ENCODE results near the gene AFF1. TPM values are rescaled to one million over a fixed set of nuclear protein-coding genes. Genes with fewer than 3 reads are reported as not detected.

Gene AFF1
- total and polyA plus RNA-seq, 7 donors: 7.2 to 100 (median 61.7) TPM

DNA sequence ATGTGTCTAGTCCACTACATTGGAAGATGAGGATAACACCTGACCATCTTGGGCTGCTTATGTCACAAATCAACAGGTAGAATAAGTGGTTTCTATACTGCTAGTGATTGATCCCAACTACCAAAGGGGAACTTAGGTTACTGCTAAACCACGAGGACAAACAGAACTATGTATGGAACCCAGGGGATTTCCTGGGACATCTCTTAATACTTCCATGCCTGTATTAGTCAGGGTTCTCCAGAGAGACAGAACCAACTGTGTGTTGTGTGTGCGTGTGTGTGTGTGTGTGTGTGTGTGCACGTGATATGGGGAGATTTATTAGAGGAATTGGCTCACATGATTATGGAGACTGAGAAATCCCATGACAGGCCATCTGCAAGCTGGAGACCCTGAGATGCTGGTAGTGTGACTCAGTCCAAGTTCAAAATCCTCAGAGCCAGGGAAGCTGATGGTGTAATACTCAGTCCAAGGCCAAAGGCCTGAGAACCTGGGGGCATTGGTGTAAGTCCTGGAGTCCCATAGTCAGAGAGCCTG, 16.2 kb upstream of the AFF1 start:
- H3K9me3 ChIP-seq: no peaks in the 10 kb centered on the region
- no peak overlapping the region for H3K27ac ChIP-seq
- intact Hi-C loops (cut with DNase I): no loop called here
- no peak for TF ChIP-seq POLR2AphosphoS5 (IDR thresholded peaks at IDR 0.05)
- TF ChIP-seq, protein P1, sequence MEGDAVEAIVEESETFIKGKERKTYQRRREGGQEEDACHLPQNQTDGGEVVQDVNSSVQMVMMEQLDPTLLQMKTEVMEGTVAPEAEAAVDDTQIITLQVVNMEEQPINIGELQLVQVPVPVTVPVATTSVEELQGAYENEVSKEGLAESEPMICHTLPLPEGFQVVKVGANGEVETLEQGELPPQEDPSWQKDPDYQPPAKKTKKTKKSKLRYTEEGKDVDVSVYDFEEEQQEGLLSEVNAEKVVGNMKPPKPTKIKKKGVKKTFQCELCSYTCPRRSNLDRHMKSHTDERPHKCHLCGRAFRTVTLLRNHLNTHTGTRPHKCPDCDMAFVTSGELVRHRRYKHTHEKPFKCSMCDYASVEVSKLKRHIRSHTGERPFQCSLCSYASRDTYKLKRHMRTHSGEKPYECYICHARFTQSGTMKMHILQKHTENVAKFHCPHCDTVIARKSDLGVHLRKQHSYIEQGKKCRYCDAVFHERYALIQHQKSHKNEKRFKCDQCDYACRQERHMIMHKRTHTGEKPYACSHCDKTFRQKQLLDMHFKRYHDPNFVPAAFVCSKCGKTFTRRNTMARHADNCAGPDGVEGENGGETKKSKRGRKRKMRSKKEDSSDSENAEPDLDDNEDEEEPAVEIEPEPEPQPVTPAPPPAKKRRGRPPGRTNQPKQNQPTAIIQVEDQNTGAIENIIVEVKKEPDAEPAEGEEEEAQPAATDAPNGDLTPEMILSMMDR (IDR thresholded peaks at IDR 0.05): no peak
- no peak for TF ChIP-seq EP300 (IDR thresholded peaks at IDR 0.05)
- no peak for TF ChIP-seq POLR2A (IDR thresholded peaks at IDR 0.05)
- no peak overlapping the region for H3K4me3 ChIP-seq
- 52 to 74% methylated on average over 3 of the region's 3 CpGs for WGBS, 2 donors
- no peaks in the 10 kb centered on the region for H3K36me3 ChIP-seq
- no peaks in the 10 kb centered on the region for H3K4me1 ChIP-seq
- H3K27me3 ChIP-seq: no peaks in the 10 kb centered on the region
- no peak for DNase-seq

DNA sequence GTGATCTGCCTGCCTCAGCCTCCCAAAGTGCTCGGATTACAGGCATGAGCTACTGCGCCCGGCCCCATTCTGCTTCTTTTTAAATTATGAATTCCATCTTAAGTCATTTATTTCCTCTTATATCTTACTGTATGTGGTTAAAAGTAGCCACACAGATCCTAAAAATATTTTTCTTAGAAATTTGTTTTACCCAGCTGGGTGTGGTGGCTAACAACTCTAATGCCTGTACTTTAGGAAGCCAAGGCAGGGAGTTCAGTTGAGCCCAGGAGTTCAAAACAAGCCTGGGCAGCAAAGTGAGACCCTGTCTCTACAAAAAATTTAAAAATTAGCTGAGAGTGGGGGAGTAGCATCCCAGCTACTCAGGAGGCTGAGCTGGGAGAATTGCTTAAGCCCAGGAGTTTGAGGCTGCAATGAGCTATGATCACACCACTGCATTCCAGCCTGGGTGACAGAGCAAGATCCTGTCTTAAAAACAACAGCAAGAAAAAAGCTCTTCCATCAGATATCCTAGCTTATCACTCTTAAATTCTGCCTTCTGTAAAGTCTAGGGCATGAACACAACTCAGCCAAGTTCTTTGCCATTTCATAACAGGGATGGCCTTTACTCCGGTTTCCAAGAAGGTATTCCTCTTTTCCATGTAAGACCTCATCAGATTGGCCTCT, 15.1 kb upstream of the AFF1 start:
- no peak overlapping the region for H3K4me3 ChIP-seq
- WGBS, 2 donors: 91 to 96% methylated on average over 4 of the region's 4 CpGs
- DNase-seq: no peak
- no peaks in the 10 kb centered on the region for H3K27me3 ChIP-seq
- H3K4me1 ChIP-seq: no peaks in the 10 kb centered on the region
- no peak for TF ChIP-seq POLR2A (IDR thresholded peaks at IDR 0.05)
- TF ChIP-seq, protein P1 (IDR thresholded peaks at IDR 0.05): no peak
- TF ChIP-seq EP300 (IDR thresholded peaks at IDR 0.05): no peak
- TF ChIP-seq POLR2AphosphoS5 (IDR thresholded peaks at IDR 0.05): no peak
- no peaks in the 10 kb centered on the region for H3K9me3 ChIP-seq
- no peak overlapping the region for H3K27ac ChIP-seq
- intact Hi-C loops (cut with DNase I): loop anchor here (5.0 kb wide), 2 partner anchors 173 to 233 kb away; no protein-coding TSS in a partner anchor
- peaks cover 0 to 5% (median 2%) of the 10 kb centered on the region in 4 donors for H3K36me3 ChIP-seq

DNA sequence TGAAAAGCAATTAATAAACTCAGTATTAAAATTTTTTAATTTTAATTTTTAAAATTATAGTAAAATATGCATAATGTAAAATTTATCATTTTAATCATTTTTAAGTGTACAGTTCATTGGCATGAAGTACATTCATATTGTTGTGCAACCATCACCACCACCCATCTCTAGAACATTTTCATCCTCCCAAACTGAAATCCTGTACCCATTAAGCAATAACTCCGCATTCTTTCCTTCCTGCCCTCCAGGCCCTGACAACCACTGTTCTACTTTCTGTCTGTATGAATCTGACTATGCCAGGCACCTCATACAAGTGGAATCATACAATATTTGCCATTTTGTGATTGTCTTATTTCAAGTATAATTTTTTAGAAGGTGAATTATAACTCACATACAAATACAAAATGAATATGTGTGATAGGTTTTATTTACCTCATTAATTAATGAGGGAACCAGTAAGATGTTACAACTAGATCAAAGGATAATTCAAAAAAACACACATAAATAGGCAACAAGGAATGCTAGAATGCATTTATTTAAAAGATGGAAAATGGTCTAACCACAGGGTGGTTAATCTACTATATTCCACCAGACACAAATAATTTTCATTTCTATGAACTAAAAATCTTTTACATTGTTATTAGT, 13.1 kb upstream of the AFF1 start:
- Histone ChIP-seq H3K9me3 (no peaks in the 10 kb centered on the region), H3K36me3 (peaks cover 0 to 9% (median 3%) of the 10 kb centered on the region in 4 donors), H3K27me3 (no peaks in the 10 kb centered on the region), H3K27ac (no peak overlapping the region), H3K4me3 (no peak overlapping the region), H3K4me1 (no peaks in the 10 kb centered on the region)
- 91 to 95% methylated on average over 1 of the region's 1 CpG for WGBS, 2 donors
- intact Hi-C loops (cut with DNase I): loop anchor here (2.0 to 5.0 kb wide), 3 partner anchors 171 to 315 kb away; no protein-coding TSS in a partner anchor
- TF ChIP-seq EP300 (IDR thresholded peaks at IDR 0.05) (no peak), POLR2A (IDR thresholded peaks at IDR 0.05) (no peak)
- DNase-seq: no peak

DNA sequence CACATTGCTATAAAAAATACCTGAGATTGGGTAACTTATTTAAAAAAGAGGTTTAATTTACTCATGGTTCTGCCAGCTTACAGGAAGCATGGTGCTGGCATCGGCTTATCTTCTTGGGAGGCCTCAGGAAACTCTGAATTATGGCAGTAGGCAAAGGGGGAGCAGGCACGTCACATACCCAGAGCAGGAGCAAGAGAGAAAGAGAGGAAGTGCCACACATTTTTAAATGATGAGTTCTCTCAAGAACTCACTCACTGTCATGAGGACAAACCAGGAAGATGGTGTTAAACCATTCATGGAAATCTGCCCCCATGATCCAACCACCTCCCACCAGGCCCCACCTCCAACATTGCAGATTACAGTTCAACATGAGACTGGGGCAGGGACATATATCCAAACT, 10.0 kb upstream of the AFF1 start:
- no peak overlapping the region for H3K27ac ChIP-seq
- TF ChIP-seq EP300 (IDR thresholded peaks at IDR 0.05): no peak
- TF ChIP-seq, protein P1 (IDR thresholded peaks at IDR 0.05): no peak
- no peak for TF ChIP-seq POLR2A (IDR thresholded peaks at IDR 0.05)
- no peak for TF ChIP-seq POLR2AphosphoS5 (IDR thresholded peaks at IDR 0.05)
- 53 to 76% methylated on average over 2 of the region's 2 CpGs for WGBS, 2 donors
- peaks cover 0 to 15% (median 0%) of the 10 kb centered on the region in 4 donors for H3K4me1 ChIP-seq
- H3K36me3 ChIP-seq: peaks cover 0 to 9% (median 3%) of the 10 kb centered on the region in 4 donors
- intact Hi-C loops (cut with DNase I): loop anchor here (5.0 kb wide), 2 partner anchors 167 to 227 kb away; no protein-coding TSS in a partner anchor
- H3K4me3 ChIP-seq: no peak overlapping the region
- no peak for DNase-seq
- no peaks in the 10 kb centered on the region for H3K27me3 ChIP-seq
- H3K9me3 ChIP-seq: no peaks in the 10 kb centered on the region

DNA sequence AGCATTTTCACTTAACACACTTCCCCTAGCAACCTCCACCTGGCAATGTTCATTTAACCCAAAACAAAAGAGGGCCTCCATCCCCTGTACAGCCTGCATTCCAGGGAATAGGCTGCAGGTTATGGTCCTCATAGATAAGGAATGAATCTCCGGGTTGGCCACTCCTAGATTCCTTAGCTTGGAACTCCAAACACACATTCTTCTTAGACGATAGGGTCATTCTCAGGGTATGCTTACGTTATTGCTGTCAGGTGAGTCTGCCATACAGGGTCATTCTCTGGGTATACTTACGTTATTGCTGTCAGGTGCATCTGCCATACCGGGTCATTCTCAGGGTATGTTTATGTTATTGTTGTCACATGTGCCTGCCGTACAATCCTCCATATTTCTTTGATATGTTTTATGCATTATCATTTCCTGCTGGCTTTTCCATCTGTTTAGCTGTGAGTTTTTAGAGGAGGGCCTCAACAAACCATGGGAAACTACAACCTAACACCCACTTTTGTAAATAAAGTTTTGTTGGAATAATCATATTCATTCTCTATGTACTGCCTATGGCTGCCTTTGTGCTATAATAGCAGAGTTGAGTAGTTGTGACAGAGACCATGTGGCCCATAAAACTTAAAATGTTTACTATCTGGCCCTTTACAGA, 8.2 kb upstream of the AFF1 start:
- intact Hi-C loops (cut with DNase I): no loop called here
- WGBS, 2 donors: 70 to 81% methylated on average over 6 of the region's 6 CpGs
- no peak for DNase-seq

More for the DNA sequence above, 8.2 kb upstream of the AFF1 start:
- Histone ChIP-seq H3K4me3 (no peak overlapping the region), H3K4me1 (peaks cover 0 to 15% (median 0%) of the 10 kb centered on the region in 4 donors), H3K27me3 (no peaks in the 10 kb centered on the region), H3K27ac (no peak overlapping the region), H3K36me3 (peaks cover 0 to 25% (median 3%) of the 10 kb centered on the region in 4 donors), H3K9me3 (no peaks in the 10 kb centered on the region)
- TF ChIP-seq, protein P1 (IDR thresholded peaks at IDR 0.05): no peak
- no peak for TF ChIP-seq POLR2A (IDR thresholded peaks at IDR 0.05)
